NCI-H128 (cell line): ENCODE measurements around the gene LMO7.
"Not testable (repeated sequence)": the region's sequence is repeated elsewhere in the genome, so short reads cannot be mapped to it uniquely, and the experiment has no call there.

Experiments
- DNase-seq: peaks from one replicate; lab custom pipeline; 2025; ENCODE audit not compliant: unreplicated experiment; lab: John Stamatoyannopoulos, UW

Gene LMO7

DNA sequence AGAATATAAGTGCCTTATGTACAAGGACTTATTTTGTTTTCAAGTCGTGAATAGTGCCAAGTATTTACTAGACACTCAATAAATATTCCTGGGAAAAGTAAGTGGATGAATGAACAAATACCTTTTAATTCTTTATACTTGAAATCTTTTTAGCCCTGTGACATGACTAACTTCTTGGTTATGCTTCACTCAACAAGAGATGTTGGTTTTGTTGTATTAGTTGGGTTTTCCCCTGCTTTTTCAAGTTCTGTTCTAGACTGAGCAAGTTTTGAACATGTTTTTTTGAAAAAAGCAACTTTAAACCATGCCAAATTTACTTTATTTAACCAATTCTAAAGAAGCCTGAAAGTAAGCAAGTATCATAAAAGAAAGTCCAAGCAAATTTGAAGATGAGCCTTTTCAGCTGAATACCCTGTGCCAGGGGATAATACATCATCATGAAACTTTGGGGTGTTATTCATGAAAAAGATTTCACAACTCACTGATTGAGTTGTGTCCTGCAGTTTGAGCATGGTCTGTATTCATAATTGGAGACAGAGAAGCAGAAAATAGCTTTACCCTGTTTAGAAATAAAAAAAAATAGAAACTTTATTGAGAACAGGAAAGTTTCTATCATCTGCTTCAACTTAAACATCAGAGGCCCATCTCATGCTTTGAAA lies 11.1 kb downstream of the LMO7 start:
- DNase-seq = no peak

DNA sequence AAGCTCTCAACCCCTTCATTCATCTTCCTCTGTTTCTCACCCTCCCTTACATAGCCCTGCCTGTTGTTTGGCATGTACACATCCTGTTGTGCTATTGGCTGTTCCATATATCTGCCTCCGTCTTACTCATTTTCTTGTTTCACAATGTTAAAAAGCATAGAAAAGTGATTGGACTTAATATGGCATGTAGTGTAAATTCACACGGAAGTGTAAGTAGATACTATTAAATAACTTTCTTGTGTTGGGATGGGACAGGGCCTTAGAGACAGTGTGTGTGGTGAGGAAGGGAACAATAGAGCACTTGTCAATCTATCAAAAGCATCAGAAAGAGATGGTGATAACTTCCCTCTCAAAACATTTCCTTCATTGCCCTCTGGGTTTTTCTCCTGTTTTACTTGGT lies 12.3 kb downstream of the LMO7 start:
- no peak for DNase-seq

DNA sequence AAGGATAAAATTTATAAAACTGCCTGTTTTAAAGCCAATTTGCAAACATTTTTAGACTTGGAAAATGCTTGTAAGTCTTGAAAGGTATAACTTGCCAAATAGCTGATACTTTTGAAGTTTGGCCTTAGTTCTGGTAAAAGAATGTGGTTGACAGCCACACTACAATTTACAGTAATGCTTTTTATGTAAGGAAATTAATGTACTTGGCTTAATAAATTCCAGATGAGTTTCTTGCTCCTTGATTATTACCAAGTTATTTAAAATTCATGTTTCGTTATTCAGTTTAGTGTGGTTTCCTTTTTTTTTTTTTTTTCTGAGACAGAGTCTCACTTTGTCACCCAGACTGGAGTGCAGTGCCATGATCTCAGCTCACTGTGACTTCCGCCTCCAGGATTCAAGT lies 14.9 kb downstream of the LMO7 start:
- DNase-seq = no peak

DNA sequence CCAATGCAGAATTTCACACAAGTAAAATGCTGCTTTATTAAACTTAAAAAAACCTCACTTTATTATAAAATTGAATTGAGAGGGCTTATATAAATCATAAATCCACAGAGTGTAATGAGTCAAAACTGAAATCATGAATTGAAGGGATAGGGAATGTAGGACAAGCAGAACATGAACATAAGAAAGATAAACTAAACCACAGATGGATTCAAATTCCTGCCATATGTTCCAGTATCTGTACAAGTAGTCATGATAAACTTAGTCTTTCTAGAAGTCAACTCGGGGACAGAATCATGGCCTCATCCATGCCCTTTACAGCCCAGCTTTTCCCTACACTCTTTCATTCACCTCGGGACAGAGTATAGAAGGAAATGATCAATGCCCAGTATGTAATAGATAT lies 16.6 kb downstream of the LMO7 start:
- no peak for DNase-seq

DNA sequence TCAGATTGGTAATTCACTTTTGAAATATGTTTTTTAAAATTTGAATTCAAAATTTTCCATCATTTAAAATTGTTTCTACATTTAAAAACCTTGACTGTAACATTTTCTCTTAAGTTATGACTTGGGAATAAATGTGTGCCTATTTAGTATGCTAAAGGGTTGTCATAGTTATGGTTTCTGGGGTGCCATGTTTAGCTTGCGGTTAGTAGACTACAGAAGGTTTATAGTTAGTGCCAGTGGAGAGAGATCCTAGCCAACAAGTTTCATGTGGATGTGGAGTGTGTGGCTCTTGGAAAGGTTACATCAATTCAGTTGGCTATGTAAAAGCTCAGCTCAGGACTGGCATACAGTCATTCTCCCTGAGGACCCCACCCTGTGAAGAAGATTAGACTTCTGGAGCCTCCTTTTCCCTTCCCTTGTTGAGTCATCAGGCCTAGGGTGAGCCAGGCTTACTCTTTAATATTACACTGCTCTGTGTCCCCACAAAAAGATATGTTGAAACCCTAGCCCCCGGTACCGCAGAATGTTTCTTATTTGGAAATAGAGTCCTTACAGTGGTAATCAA lies 20.4 kb downstream of the LMO7 start:
- DNase-seq = no peak

DNA sequence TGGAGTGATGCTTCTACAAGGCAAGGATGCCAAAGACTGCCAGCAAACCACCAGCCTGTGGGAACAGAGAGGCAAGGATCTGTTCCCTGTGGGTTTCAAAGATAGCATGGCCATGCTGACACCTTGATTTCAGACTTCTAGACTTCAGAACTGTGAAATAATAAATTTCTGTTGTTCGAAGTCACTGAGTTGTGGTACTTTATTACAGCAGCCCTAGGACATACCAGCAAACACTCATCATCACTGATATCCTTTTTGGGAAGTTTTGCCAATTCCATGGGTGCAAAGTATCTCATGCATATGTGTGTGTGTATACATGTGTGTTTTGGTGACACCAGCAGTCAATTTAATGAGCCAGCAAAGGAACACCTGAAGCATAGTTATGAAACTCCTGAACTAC lies 21.0 kb downstream of the LMO7 start:
- DNase-seq = no peak

DNA sequence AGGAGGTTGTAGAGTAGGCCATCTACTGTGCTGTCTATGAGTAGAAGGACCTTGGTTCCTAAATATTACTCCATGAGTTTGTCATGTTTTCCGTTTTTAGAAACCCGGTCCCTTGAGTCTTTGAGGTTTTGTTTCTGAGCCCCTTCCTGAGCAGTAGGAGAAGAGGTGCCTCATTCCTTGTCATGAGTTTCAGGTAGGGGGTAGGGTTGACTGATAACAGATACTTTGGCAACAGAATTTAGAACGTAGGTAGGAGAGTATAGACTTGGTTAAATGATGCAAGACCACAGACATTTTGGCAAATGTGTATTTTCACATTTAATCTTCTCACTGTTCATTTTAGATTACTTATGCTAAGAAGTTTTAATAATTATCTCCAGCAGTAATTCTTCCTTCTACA lies 24.6 kb downstream of the LMO7 start:
- no peak for DNase-seq

DNA sequence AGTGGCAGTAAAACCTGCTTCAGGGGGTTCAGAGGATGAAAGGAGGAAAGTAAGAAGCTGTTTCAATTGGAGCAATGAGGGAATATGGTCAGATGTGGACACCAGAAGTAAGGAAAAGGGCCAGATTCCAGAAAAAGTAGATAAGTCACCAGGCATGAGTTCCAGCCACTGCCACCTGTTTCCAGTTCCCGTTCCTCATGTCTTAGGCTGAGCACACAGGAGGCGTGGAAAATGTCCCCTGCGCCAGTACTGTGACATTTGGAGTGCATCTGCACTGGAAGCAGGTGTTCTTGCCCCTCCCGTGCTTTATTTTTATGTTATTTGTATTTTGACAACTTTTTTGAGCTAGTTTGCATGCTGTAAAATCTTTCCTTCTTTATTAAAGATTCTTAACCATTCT lies 25.3 kb downstream of the LMO7 start:
- DNase-seq = no peak

DNA sequence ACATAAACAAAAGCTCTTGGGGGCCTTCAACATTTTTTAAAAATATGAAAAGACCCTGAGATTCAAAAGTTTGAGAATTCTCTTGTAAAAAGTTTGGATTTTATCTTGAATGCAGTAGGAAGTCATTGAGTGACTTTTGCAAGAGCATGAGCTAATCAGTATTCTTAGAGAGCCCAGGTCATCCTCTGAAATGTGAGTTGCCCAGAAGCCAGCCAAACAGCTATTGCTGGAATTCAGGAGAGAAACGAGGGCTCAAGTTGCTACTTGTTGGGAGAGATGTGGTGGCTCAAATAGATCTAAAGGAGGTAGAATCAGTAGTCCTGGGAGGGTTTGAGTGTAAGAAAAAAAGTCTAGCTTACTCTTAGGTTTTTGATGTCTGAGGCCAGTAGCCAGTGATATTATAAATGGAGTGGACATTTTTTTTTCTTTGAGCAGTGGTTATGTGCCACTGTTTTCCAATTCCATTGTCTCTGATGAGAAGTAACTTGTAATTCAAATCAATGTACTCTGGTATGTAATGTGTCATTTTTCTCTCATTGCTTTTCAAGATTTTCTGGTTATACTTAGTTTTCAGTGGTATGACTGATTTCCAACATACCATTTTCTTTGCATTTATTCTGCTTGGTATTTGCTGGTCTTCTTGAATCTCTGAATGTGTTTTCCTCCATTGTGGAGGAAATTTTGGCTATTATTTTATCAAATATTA lies 30.7 kb downstream of the LMO7 start:
- DNase-seq = no peak

DNA sequence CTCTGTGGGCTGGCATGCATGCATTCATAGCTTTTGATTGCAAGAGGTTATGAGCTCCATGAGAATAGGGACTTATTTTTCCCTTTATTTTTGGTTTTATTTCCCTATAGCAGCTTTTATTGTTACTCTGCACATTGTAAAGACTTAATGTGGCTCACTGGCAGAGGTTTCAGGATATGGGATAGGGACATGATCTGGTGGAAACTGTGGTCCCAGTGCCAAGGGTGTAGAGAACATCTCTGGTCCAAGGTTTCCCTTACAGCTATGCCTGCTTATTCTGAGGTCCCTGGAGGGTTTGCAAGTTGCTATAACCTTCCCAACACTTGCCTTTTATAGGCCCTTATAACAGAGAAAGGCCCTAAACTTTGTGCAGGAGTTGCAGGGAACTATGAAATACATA lies 33.6 kb downstream of the LMO7 start:
- DNase-seq = no peak

DNA sequence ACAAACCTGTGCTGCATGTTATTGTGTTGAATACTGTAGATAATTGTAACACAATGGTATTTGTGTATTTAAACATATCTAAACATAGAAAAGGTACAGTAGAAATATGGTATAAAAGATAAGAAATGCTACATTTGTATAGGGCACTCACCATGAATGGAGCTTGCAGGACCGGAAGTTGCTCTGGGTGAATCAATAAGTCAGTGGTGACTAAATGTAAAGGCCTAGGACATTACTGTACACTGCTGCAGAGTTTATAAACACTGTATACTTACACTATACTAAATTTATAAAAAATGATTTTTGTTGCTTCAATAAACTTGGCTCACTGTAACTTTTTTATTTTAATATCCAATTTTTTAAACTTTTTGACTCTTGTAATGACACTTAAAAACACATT lies 34.4 kb downstream of the LMO7 start:
- DNase-seq = no peak

DNA sequence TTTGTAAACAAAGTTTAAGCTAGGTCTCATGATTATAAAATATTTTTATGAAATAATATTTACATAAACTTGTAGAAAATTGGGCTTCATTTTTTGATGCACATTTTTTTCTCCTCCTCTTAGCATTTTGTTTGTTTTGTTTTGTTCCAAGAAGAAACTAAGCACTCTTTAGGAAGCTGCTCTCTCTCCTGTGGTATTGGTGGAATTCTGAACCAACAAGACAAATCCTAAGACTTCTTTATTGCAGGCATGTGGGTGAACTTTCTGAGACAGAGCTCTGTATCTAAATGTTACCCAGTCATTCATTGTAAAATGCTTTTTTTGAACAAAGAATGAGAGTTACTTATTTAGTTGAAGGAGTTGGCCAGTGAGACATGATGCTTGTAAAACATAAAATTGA lies 39.3 kb downstream of the LMO7 start:
- DNase-seq = no peak

DNA sequence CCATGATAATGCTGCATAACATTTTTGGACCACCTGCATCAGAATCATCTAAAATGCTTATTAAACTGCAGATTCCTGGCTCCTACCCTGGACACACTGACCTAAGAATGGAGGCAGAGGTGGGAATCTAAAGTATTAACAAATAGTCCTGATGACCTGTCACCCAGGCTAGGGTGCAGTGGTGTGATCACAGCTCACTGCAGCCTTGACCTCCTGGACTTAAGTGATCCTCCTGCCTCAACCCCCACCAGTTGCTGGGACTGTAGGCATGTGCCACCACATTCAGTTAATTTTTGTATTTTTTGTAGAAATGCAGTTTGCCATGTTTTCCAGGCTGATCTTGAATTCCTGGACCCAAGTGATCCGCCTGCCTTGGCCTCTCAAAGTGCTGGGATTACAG lies 43.3 kb downstream of the LMO7 start:
- no peak for DNase-seq

DNA sequence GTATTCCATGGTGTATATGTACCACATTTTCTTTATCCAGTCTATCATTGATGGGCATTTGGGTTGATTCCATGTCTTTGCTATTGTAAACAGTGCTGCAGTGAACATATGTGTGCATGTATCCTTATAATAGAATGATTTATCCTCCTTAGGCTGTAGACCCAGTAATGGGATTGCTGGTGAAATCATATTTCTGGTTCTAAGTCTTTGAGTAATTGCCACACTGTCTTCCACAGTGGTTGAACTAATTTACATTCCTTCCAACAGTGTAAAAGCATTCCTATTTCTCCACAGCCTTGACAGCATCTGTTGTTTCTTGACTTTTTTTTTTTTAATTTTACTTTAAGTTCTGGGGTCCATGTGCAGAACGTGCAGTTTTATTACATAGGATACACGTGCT lies 44.1 kb downstream of the LMO7 start:
- DNase-seq = not testable (repeated sequence)

DNA sequence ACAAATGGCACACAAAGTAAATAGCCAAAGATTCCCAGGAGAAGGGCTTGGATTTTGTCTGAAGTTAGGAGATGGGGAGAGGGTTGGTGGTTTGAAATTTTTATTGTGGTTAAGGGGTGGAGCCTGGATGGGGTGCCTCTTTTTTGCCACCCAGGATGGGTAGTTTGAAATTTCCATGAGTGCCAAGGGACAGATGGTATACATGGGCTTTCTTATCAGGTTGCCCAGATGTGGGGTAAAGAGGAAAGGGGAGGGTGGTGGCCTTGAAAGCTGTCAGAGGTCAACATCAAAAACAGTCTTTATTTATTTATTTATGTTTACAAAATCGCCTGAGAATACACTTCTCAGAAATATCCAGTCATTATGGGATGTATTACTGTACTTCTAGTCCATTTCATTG lies 46.2 kb downstream of the LMO7 start:
- no peak for DNase-seq

DNA sequence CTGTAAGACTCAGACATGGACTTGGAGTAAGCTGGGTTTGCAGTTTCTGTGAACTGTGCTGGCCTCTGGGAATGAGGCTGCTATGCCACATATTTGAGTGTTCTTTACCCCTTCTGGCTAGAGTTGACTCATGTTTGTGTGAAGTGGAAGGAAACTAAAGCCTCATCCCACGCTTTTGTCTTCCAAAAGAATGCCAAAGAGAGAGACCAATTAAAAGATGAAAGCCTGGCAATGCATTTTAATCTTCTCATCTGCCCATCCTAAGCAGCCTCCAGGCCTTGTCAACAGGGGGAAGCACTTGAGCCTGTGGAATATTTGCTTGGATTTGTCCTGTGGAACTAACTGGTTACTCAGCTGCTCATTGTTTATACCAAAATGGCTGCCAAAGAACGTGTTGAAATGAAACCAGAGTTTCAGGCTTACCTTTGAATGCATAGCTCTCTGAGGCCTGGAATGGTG lies 49.1 kb downstream of the LMO7 start:
- DNase-seq = no peak

DNA sequence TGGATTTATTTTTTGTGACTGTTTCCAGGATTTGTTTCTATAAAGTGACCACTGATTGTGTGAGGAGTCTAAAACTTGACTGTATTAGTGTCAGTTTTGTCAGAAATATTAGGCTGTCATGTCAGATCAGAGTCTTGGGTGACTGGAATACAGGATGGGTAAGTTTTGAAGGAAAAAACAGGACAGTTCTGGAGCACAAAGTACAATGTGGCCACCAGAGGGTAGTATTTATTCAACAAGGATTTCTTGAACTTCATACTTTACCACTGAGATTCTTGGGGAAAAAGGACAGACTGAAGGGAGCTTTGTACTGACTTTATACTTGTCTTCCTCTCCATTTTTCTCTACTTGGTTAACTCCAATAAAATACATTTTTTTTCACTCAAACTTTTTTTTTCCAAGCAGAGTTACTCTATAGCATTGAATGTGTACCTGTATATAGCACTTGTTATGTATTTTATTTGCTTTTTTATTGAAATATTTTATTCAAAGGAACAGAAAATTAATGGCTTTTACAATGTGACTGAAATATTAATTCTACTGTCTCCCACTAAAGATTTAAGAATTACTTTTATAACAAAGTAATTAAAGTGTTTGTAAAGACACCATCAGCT lies 51.1 kb downstream of the LMO7 start:
- DNase-seq = no peak

DNA sequence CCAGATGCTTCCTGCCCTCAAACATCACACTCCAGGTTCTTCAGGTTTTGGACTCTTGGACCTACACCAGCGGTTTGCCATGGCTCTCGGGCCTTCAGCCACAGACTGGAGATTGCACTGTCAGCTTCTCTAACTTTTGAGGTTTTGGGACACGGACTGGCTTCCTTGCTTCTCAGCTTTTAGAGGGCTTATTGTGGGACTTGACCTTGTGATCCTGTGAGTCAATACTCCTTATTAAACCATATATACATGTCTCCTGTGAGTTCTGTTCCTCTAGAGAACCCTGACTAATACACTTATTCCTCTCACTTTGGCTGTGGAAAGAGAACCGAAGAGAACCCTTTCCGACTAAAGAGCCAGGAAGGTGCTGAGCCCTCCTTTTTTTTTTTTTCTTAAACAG lies 53.6 kb downstream of the LMO7 start:
- no peak for DNase-seq

DNA sequence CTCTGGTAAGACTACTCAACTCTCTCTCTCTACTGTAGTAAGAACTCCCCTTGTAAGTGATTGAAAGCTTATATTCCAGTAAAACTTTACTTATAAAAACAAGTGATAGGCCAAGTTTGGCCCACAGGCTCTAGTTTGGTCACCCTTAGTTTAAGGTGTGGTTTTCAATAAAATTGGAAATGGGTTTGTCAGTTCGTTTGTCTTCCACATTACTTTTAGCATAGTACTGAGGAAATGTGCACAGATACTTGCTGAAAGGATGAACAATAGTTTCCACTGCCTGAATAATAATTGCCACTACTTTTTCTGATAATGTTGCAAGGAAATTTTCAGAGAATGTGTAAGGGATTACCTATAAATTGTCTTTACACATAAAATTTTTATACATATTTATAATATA lies 54.5 kb downstream of the LMO7 start:
- no peak for DNase-seq

DNA sequence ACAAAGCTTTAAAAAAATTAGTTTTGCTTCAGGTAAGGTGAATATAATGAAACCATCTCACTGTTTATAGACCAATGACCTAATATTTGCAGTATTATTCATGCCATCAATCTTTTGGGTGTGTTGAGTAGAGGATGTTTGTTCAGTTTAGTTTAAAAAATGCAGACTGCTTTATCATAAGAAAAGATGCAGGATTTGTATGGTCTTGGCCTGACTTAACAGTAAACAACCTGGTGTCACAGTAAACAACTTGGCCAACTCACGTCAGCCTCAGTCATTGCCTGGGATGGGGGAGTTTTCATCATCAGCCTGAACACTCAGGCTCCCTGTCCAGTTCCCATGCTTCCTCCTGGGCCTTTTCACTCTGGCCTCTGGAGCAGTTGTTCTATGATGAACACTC lies 55.1 kb downstream of the LMO7 start:
- no peak for DNase-seq

DNA sequence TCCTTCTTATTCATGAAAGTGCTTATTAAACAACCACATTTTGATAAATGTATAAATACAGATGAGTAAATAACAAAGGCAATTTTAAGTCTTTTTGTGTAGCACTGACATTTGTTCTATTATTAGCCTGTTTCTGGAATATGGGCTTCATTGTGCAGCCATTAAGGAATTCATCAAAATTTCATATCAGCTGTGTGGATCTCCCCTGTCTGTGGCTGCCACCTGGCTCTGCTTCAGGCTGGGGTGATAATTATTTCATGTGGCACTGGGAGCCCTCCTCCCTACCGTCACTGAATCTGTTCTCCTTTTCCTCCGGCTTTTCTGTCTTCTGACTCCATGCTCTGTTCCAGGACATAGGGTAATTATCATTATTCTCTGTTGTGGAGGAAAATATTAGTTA lies 57.1 kb downstream of the LMO7 start:
- DNase-seq = no peak

DNA sequence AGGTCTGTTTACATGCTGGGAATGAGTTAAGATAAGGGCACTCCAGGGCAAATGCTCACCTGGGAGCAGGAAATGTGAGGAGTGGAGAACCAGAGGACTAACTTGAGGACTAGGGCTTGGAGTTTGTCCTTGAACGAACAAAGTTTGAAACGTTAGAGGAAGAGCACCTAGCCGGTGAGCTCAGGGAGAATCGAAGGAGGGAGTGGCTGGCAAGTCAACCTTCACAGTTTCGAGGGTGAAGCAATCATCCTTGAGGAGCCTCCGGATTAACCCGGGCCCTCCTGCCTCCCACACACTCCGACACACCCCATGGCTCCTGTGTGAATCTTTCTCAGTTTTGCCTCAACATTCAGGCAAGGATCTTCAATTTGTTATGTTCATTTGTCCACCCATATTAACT lies 58.6 kb downstream of the LMO7 start:
- no peak for DNase-seq
